ENCODE results near the gene CD226. TPM values are rescaled to one million over a fixed set of nuclear protein-coding genes. Genes with fewer than 3 reads are reported as not detected.

Gene CD226
- total RNA-seq, 1 experiment from 2014 or later: not detected

GRCh38 chr18:69817335-69817940, 130.2 kb downstream of the CD226 start:
- DNase-seq (ENCODE audit: low spot score): no peak

GRCh38 chr18:69814861-69815385, 132.8 kb downstream of the CD226 start:
- DNase-seq (ENCODE audit: low spot score): no peak

- DNase-seq (ENCODE audit: low spot score): no peak
Observed at GRCh38 chr18:69813559-69813958, 134.1 kb downstream of the CD226 start.

- no peak for DNase-seq (ENCODE audit: low spot score)
Observed at GRCh38 chr18:69808399-69808798, 139.3 kb downstream of the CD226 start.

- no peak for DNase-seq (ENCODE audit: low spot score)
Observed at GRCh38 chr18:69804776-69805501, 142.7 kb downstream of the CD226 start.

Measured in HT-29 (cell line).